Neural progenitor cell (in vitro differentiated cells): ENCODE results near the gene ZC3H7A. TPM values are rescaled to one million over a fixed set of nuclear protein-coding genes. Genes with fewer than 3 reads are reported as not detected.
A peak's percentile ranks its signal among the peaks of the same experiment; 100 is the strongest.

Source experiments
- DNase-seq: peaks from one replicate; pipeline ENCODE4 v3.0.0-alpha.2; 2016; ENCODE audit warnings: low spot score
- H2AFZ ChIP-seq: fragments of 200-600 bp; sonication (generic); replicated peaks from 2 replicates; pipeline ENCODE4 v1.6.1; 2016; ENCODE audit warnings: antibody characterized with exemption
- H3F3A ChIP-seq: fragments of 200-600 bp; sonication (generic); 2 replicates; pipeline ENCODE4 v1.6.1; 2016; ENCODE audit warnings: antibody characterized with exemption, low read depth
- H3K27ac ChIP-seq: fragments of 200-600 bp; sonication (generic); 2 replicates; pipeline ENCODE4 v1.5.1; 2016; ENCODE audit warnings: mild to moderate bottlenecking
- H3K27me3 ChIP-seq: fragments of 200-600 bp; sonication (generic); 2 replicates; pipeline ENCODE4 v1.6.1; 2016; ENCODE audit warnings: mild to moderate bottlenecking, moderate library complexity
- H3K36me3 ChIP-seq: fragments of 200-600 bp; sonication (generic); 2 replicates; pipeline ENCODE4 v1.5.1; 2016
- H3K4me1 ChIP-seq: fragments of 200-600 bp; sonication (generic); 2 replicates; pipeline ENCODE4 v1.6.1; 2016; ENCODE audit warnings: mixed run types
- H3K4me2 ChIP-seq: fragments of 200-600 bp; sonication (generic); 2 replicates; pipeline ENCODE4 v1.6.1; 2016
- H3K4me3 ChIP-seq: fragments of 200-600 bp; sonication (generic); 2 replicates; pipeline ENCODE4 v1.5.1; 2016
- H3K79me2 ChIP-seq: fragments of 200-600 bp; sonication (generic); 2 replicates; pipeline ENCODE4 v1.6.1; 2016; ENCODE audit warnings: low read depth
- H3K9ac ChIP-seq: fragments of 200-600 bp; sonication (generic); 2 replicates; pipeline ENCODE4 v1.6.1; 2016
- H3K9me3 ChIP-seq: fragments of 200-600 bp; sonication (generic); 2 replicates; pipeline ENCODE4 v1.5.1; 2016; ENCODE audit warnings: low read depth
- H4K20me1 ChIP-seq: fragments of 200-600 bp; sonication (generic); 2 replicates; pipeline ENCODE4 v1.6.1; 2016; ENCODE audit warnings: low read depth
- H3K27ac Mint-ChIP-seq: 3 replicates; pipeline ENCODE4 v1.8.0; 2021; ENCODE audit warnings: mixed read lengths
- H3K27me3 Mint-ChIP-seq: 2 replicates; pipeline ENCODE4 v1.8.0; 2022; ENCODE audit warnings: low read depth, mild to moderate bottlenecking, inconsistent platforms, moderate library complexity, mixed read lengths; ENCODE audit not compliant: insufficient read depth
- H3K36me3 Mint-ChIP-seq: 3 replicates; pipeline ENCODE4 v1.8.0; 2021; ENCODE audit warnings: mixed read lengths
- H3K4me1 Mint-ChIP-seq: 3 replicates; pipeline ENCODE4 v1.8.0; 2021; ENCODE audit warnings: mixed read lengths
- H3K4me3 Mint-ChIP-seq: 3 replicates; pipeline ENCODE4 v1.8.0; 2021; ENCODE audit warnings: mild to moderate bottlenecking, moderate library complexity, mixed read lengths
- H3K9me3 Mint-ChIP-seq: 3 replicates; pipeline ENCODE4 v1.8.0; 2020; ENCODE audit warnings: mixed read lengths
- CTCF ChIP-seq: fragments of 200-600 bp; sonication (generic); IDR thresholded peaks from 2 replicates; pipeline ENCODE4 v1.5.1; 2017; ENCODE audit warnings: antibody characterized with exemption, mild to moderate bottlenecking
- EZH2 ChIP-seq: fragments of 200-600 bp; sonication (generic); IDR thresholded peaks from 2 replicates; pipeline ENCODE4 v1.6.1; 2017; ENCODE audit warnings: antibody characterized with exemption, mild to moderate bottlenecking, moderate library complexity
- EZH2phosphoT487 ChIP-seq: fragments of 200-600 bp; sonication (generic); IDR thresholded peaks from 2 replicates; pipeline ENCODE4 v1.6.1; 2017; ENCODE audit warnings: antibody characterized with exemption
- total RNA-seq: library from RNA; depleted of rRNA; stranded (reverse); fragments of >200 nt; gene quantifications from 2 replicates; pipeline ENCODE4 v1.2.3, GENCODE V29; 2015; ENCODE audit warnings: low replicate concordance

Gene ZC3H7A
- total RNA-seq, 1 donor from 2014 or later = 82.6 TPM

DNA sequence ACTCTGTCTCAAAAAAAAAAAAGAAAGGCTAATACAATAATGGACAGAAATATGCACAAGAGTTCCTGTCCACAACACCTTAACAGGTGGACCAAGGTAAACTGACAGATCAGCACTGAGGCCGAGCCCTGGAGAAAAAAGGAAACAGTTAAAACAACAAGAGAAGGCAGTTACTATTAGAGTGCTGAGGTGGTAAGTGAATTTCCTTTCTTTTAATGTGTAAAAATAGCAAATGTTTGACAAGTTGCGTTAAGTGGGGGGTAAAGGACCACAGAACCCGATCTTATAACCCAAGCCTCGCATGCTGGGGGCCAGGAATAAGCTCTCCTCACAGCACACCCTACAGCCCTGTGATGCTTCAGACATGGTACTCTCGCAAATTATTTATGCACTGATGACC is 79.2 kb downstream of the ZC3H7A start:
- Histone ChIP-seq H3K36me3 (no peaks in the 10 kb centered on the region), H3F3A (peaks cover 2% of the 10 kb centered on the region)

DNA sequence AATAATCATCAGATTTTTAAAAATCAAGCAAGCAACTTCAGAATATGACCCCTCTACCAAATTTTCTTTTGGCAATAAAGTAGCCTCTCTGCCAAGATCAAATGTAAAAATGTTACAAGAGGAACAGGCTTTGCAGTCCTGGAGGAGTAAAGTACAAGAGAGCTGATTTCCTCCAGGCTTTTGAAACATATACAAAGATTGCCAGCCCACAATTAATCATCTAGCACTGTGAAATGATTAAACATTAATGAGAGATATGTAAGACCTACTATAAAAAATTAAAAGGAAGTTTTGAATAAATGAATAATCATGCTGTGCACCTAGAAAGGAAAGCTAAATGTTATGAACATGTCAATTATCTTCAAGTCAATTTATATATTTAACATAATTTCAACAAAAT is 80.7 kb downstream of the ZC3H7A start:
- H3K9ac ChIP-seq = peak overlapping the region; percentile 2
- Mint-ChIP-seq H3K4me1 (peaks cover 2% of the 10 kb centered on the region), H3K9me3 (no peaks in the 10 kb centered on the region), H3K36me3 (peaks cover 13% of the 10 kb centered on the region), H3K4me3 (no peak overlapping the region), H3K27me3 (peaks cover 2% of the 10 kb centered on the region), H3K27ac (no peak overlapping the region)
- H3K9me3 ChIP-seq = no peaks in the 10 kb centered on the region
- no peaks in the 10 kb centered on the region for H3F3A ChIP-seq
- no peaks in the 10 kb centered on the region for H4K20me1 ChIP-seq
- H2AFZ ChIP-seq = no peak overlapping the region
- no peak overlapping the region for H3K27ac ChIP-seq
- DNase-seq = no peak
- TF ChIP-seq CTCF (no peak), EZH2phosphoT487 (no peak), EZH2 (no peak)
- H3K4me3 ChIP-seq = no peak overlapping the region
- no peaks in the 10 kb centered on the region for H3K27me3 ChIP-seq
- H3K4me2 ChIP-seq = no peak overlapping the region
- H3K4me1 ChIP-seq = no peaks in the 10 kb centered on the region
- H3K79me2 ChIP-seq = no peaks in the 10 kb centered on the region
- no peaks in the 10 kb centered on the region for H3K36me3 ChIP-seq

More for the DNA sequence above, 79.2 kb downstream of the ZC3H7A start:
- H4K20me1 ChIP-seq = no peaks in the 10 kb centered on the region
- DNase-seq = no peak
- H3K27me3 Mint-ChIP-seq = peaks cover 2% of the 10 kb centered on the region
- no peak overlapping the region for H2AFZ ChIP-seq
- no peak overlapping the region for H3K9ac ChIP-seq
- H3K79me2 ChIP-seq = no peaks in the 10 kb centered on the region
- H3K36me3 Mint-ChIP-seq = peaks cover 16% of the 10 kb centered on the region
- no peaks in the 10 kb centered on the region for H3K9me3 ChIP-seq
- H3K4me1 Mint-ChIP-seq = peaks cover 2% of the 10 kb centered on the region
- H3K4me3 Mint-ChIP-seq = no peak overlapping the region
- H3K27ac ChIP-seq = no peak overlapping the region
- no peak overlapping the region for H3K4me2 ChIP-seq
- H3K27ac Mint-ChIP-seq = no peak overlapping the region
- H3K4me1 ChIP-seq = no peaks in the 10 kb centered on the region
- H3K27me3 ChIP-seq = no peaks in the 10 kb centered on the region
- no peak overlapping the region for H3K4me3 ChIP-seq
- TF ChIP-seq EZH2phosphoT487 = no peak
- no peak for TF ChIP-seq CTCF
- TF ChIP-seq EZH2 = no peak
- H3K9me3 Mint-ChIP-seq = no peaks in the 10 kb centered on the region

DNA sequence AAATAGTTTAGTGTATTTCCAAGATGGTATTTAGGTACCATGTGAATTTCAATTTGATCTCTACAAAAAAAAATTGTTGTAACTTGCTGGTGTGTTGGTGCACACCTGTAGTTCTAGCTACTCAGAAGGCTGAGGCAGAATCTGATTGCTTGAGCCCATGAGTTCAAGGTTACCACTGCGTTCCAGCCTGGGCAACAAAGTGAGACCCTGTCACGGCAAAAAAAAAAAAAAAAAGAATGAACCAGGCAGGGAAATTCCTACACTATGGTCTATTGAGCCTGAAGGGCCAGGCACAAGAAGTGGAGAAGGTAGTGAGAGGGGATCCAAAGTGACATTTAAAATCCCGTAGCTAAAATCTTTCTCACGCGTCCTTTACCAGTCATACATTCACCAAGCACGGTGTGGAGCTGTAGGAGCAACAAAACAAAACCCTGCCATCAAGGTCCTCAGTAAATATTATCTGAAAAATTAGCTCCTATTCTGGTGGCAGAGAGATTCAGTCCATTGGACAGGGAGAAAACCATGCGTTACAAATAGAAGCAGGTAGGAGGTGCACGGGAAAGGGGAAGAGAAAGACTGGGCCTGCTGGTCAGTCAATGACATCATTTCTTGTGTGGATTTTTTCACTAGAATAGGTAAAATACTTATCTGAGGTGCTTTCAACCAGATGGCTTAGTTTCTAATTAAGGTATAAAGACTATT is 81.7 kb downstream of the ZC3H7A start:
- Histone ChIP-seq H3K79me2 (no peaks in the 10 kb centered on the region), H3K27ac (no peak overlapping the region), H3K9ac (no peak overlapping the region), H3K27me3 (no peaks in the 10 kb centered on the region), H3K4me2 (no peak overlapping the region), H3K9me3 (no peaks in the 10 kb centered on the region), H3K4me1 (no peaks in the 10 kb centered on the region), H3F3A (no peaks in the 10 kb centered on the region), H4K20me1 (no peaks in the 10 kb centered on the region), H3K4me3 (no peak overlapping the region), H2AFZ (no peak overlapping the region), H3K36me3 (no peaks in the 10 kb centered on the region)
- Mint-ChIP-seq H3K4me1 (peaks cover 2% of the 10 kb centered on the region), H3K27me3 (peaks cover 3% of the 10 kb centered on the region), H3K36me3 (peaks cover 13% of the 10 kb centered on the region), H3K4me3 (no peak overlapping the region), H3K9me3 (no peaks in the 10 kb centered on the region), H3K27ac (no peak overlapping the region)
- no peak for DNase-seq
- TF ChIP-seq EZH2phosphoT487 (no peak), EZH2 (no peak), CTCF (no peak)
